ENCODE measurements around the gene ATXN7L3B. TPM values are rescaled to one million over a fixed set of nuclear protein-coding genes. Genes with fewer than 3 reads are reported as not detected.

ATXN7L3B gene
- total and polyA plus RNA-seq, 10 donors = 10.0 to 33.7 (median 25.4) TPM

DNA sequence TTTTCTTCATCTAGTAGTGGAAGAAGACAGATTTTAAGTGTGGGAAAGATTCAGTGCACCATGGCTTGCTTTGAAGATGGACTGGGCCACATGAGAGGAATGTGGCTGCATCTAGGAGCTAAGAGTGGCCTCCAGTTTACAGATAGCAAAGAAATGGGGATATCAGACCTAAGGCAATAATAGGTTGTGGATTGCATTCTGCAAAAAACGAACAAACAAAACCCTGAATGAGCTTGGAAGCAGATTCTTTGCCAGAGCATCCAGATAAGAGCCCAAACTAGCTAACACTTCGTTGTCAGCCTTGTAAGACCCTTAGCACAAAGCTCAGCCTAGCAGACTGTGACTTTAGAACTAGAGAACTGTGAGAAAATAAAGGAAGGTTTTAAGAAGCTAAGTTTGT lies 9.6 kb downstream of the ATXN7L3B start:
- H3K9me3 ChIP-seq = no peaks in the 10 kb centered on the region
- peaks cover 0 to 25% (median 0%) of the 10 kb centered on the region in 6 donors for H3K36me3 ChIP-seq
- no peak overlapping the region for H3K4me3 ChIP-seq
- no peak overlapping the region for H3K27ac ChIP-seq
- DNase-seq = no peak
- TF ChIP-seq POLR2AphosphoS5 (IDR thresholded peaks at IDR 0.05) (no peak), POLR2A (IDR thresholded peaks at IDR 0.05) (no peak), CTCF (IDR thresholded peaks at IDR 0.05 in 8 of 11, conservative IDR thresholded peaks at IDR 0.05 in 3 of 11) (no peak)
- 88 to 95% (median 89%) methylated on average over 2 of the region's 2 CpGs for WGBS, 5 donors
- H3K27me3 ChIP-seq (replicated peaks in 1 of 7) = no peaks in the 10 kb centered on the region
- peaks cover 0 to 23% (median 9%) of the 10 kb centered on the region in 6 donors for H3K4me1 ChIP-seq
- intact Hi-C loops (cut with DNase I; ENCODE audit: low total_unique reads) = no loop called here

DNA sequence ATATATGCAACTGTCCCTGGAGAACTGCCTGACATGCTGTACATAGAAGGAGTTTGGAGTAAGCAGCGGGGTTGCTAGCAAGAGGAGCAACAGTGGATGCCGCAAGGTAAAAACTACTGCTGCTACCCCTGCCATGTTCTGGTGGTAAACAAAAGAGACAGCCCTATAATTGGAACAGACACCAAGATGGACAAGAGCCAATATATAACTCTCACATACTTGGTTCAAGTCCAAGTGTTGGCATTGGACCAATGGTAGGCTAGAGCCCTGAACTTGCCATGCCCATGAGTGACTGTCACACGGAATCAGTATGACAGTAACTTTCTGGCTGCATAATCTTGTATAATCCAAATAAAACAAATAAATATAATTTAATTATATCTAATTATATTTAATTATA lies 13.7 kb downstream of the ATXN7L3B start:
- H3K9me3 ChIP-seq = no peaks in the 10 kb centered on the region
- H3K27me3 ChIP-seq (replicated peaks in 1 of 7) = no peaks in the 10 kb centered on the region
- no peaks in the 10 kb centered on the region for H3K4me1 ChIP-seq
- no peak for DNase-seq
- no peak for TF ChIP-seq CTCF (IDR thresholded peaks at IDR 0.05 in 8 of 11, conservative IDR thresholded peaks at IDR 0.05 in 3 of 11)
- no peak for TF ChIP-seq POLR2A (IDR thresholded peaks at IDR 0.05)
- TF ChIP-seq POLR2AphosphoS5 (IDR thresholded peaks at IDR 0.05) = no peak
- H3K36me3 ChIP-seq = peaks cover 0 to 9% (median 0%) of the 10 kb centered on the region in 6 donors
- WGBS, 5 donors = 94 to 98% (median 95%) methylated on average over 3 of the region's 3 CpGs
- H3K4me3 ChIP-seq = no peak overlapping the region
- intact Hi-C loops (cut with DNase I; ENCODE audit: low total_unique reads) = no loop called here
- no peak overlapping the region for H3K27ac ChIP-seq

GRCh38 chr12:74552201-74552600 lies 14.6 kb downstream of the ATXN7L3B start:
- no peaks in the 10 kb centered on the region for H3K4me1 ChIP-seq
- H3K9me3 ChIP-seq = no peaks in the 10 kb centered on the region
- H3K36me3 ChIP-seq = peaks cover 0 to under 1% (median 0%) of the 10 kb centered on the region in 6 donors
- H3K27ac ChIP-seq = no peak overlapping the region
- no peak overlapping the region for H3K4me3 ChIP-seq
- 88 to 97% (median 94%) methylated on average over 2 of the region's 2 CpGs for WGBS, 5 donors
- no peaks in the 10 kb centered on the region for H3K27me3 ChIP-seq (replicated peaks in 1 of 7)
- intact Hi-C loops (cut with DNase I; ENCODE audit: low total_unique reads) = no loop called here
- no peak for DNase-seq
- TF ChIP-seq POLR2AphosphoS5 (IDR thresholded peaks at IDR 0.05) (no peak), POLR2A (IDR thresholded peaks at IDR 0.05) (no peak), CTCF (IDR thresholded peaks at IDR 0.05 in 8 of 11, conservative IDR thresholded peaks at IDR 0.05 in 3 of 11) (no peak)

GRCh38 chr12:74559728-74560127 lies 22.1 kb downstream of the ATXN7L3B start:
- H3K36me3 ChIP-seq = no peaks in the 10 kb centered on the region
- no peak for TF ChIP-seq CTCF (IDR thresholded peaks at IDR 0.05 in 8 of 11, conservative IDR thresholded peaks at IDR 0.05 in 3 of 11)
- TF ChIP-seq POLR2A (IDR thresholded peaks at IDR 0.05) = no peak
- TF ChIP-seq POLR2AphosphoS5 (IDR thresholded peaks at IDR 0.05) = no peak
- H3K27me3 ChIP-seq (replicated peaks in 1 of 7) = no peaks in the 10 kb centered on the region
- H3K9me3 ChIP-seq = no peaks in the 10 kb centered on the region
- H3K27ac ChIP-seq = no peak overlapping the region
- H3K4me1 ChIP-seq = no peaks in the 10 kb centered on the region
- no peak overlapping the region for H3K4me3 ChIP-seq
- WGBS, 5 donors = 47 to 61% (median 48%) methylated on average over 2 of the region's 2 CpGs
- intact Hi-C loops (cut with DNase I; ENCODE audit: low total_unique reads) = no loop called here
- no peak for DNase-seq

Measured in spleen (tissue), 11 donors.